ENCODE measurements around the gene RASSF3.

- TF ChIP-seq CTCF (IDR thresholded peaks at IDR 0.05): no peak
- TF ChIP-seq POLR2A (IDR thresholded peaks at IDR 0.05): no peak
- no peak for TF ChIP-seq POLR2AphosphoS5 (IDR thresholded peaks at IDR 0.05)
Measured at GRCh38 chr12:64706306-64706705, 96.0 kb downstream of the RASSF3 start.
